Esophagus squamous epithelium (tissue), 5 donors: ENCODE measurements around the gene SIN3B. TPM values are rescaled to one million over a fixed set of nuclear protein-coding genes. Genes with fewer than 3 reads are reported as not detected.

Experiments
- DNase-seq: peaks from one replicate; lab custom pipeline; 2025; lab: John Stamatoyannopoulos, UW
- H3K27ac ChIP-seq, 4 donors: fragments of 200-600 bp; sonication (generic); one replicate each; pipeline ENCODE4 v1.5.1; 2016 to 2019; ENCODE audit warnings: mild to moderate bottlenecking in 1 of 4
- H3K27me3 ChIP-seq, 4 donors: fragments of 200-600 bp; sonication (generic); 1 replicate in 3 of 4; 2 replicates in 1 of 4; pipeline versions ENCODE4 v1.5.1 to v1.6.0; 2017 to 2021; ENCODE audit warnings: antibody characterized with exemption in 1 of 4
- H3K36me3 ChIP-seq, 3 donors: fragments of 200-600 bp; sonication (generic); one replicate each; pipeline ENCODE4 v1.5.1; 2016 to 2019
- H3K4me1 ChIP-seq, 3 donors: fragments of 200-600 bp; sonication (generic); one replicate each; pipeline ENCODE4 v1.5.1; 2017 to 2019
- H3K4me3 ChIP-seq, 4 donors: fragments of 200-600 bp; sonication (generic); 1 replicate in 3 of 4; 2 replicates in 1 of 4; pipeline ENCODE4 v1.5.1; 2016 to 2019; ENCODE audit warnings: mild to moderate bottlenecking in 2 of 4, moderate library complexity in 1 of 4
- H3K9me3 ChIP-seq, 3 donors: fragments of 200-600 bp; sonication (generic); one replicate each; pipeline ENCODE4 v1.5.1; 2016 to 2019
- CTCF ChIP-seq, 6 experiments: fragments of 450-650 bp in 4 of 6; fragments of 200-600 bp in 2 of 6; sonication (generic) in 2 of 6; IDR thresholded peaks; one replicate each; pipeline ENCODE4 v1.5.1; 2016 to 2019; ENCODE audit warnings: antibody characterized with exemption in 6 of 6, mild to moderate bottlenecking in 4 of 6, moderate library complexity in 4 of 6
- POLR2A ChIP-seq, 4 donors: fragments of 450-650 bp; IDR thresholded peaks; one replicate each; pipeline ENCODE4 v1.6.1; 2017; ENCODE audit warnings: antibody characterized with exemption in 4 of 4, mild to moderate bottlenecking in 4 of 4, moderate library complexity in 3 of 4
- WGBS, 2 donors: methylation state at CpG; one replicate each; pipeline ENCODE4 v1.1.5; 2018; 5-methylcytosine and 5-hydroxymethylcytosine counted together
- intact Hi-C: fragments of 100-400 bp; cut with DNase I; formaldehyde crosslinking; loops from one replicate; pipeline ENCODE4 v1.15.0; 2022
- total RNA-seq, 4 donors: library from RNA; depleted of rRNA; stranded (reverse); fragments of >200 nt; gene quantifications; one replicate each; pipeline ENCODE4 v1.1.0, GENCODE V29; 2016
- donor health status: DM: yes; HTN: yes; CAD: no.

SIN3B gene
- total RNA-seq, 4 donors from 2014 or later: 11.2 to 34.7 (median 28.5) TPM

- 87 to 93% methylated on average over 3 of the region's 3 CpGs for WGBS, 2 donors
- peaks cover 0 to 17% (median 0%) of the 10 kb centered on the region in 4 donors for H3K27me3 ChIP-seq
- no peak for TF ChIP-seq CTCF (IDR thresholded peaks at IDR 0.05)
- TF ChIP-seq POLR2A (IDR thresholded peaks at IDR 0.05): no peak
- peaks cover 23 to 35% (median 30%) of the 10 kb centered on the region in 3 donors for H3K36me3 ChIP-seq
- DNase-seq: no peak
- intact Hi-C loops: no loop called here
- H3K9me3 ChIP-seq: peaks cover 0 to 25% (median 23%) of the 10 kb centered on the region in 3 donors
- no peak overlapping the region for H3K27ac ChIP-seq
- peaks cover 0 to under 1% (median under 1%) of the 10 kb centered on the region in 3 donors for H3K4me1 ChIP-seq
- no peak overlapping the region for H3K4me3 ChIP-seq
Observed at GRCh38 chr19:16882146-16882545, 52.9 kb downstream of the SIN3B start.

- peaks cover 0 to 29% (median 0%) of the 10 kb centered on the region in 4 donors for H3K27me3 ChIP-seq
- 52 to 83% methylated on average over 2 of the region's 3 CpGs for WGBS, 2 donors
- no peak overlapping the region for H3K27ac ChIP-seq
- H3K4me3 ChIP-seq: no peak overlapping the region
- H3K4me1 ChIP-seq: peaks cover 0 to 12% (median 11%) of the 10 kb centered on the region in 3 donors
- intact Hi-C loops: no loop called here
- TF ChIP-seq POLR2A (IDR thresholded peaks at IDR 0.05) (no peak), CTCF (IDR thresholded peaks at IDR 0.05) (no peak)
- no peak for DNase-seq
- peaks cover 0 to 25% (median 23%) of the 10 kb centered on the region in 3 donors for H3K9me3 ChIP-seq
- peaks cover 10 to 21% (median 16%) of the 10 kb centered on the region in 3 donors for H3K36me3 ChIP-seq
Observed at GRCh38 chr19:16883522-16883921, 54.3 kb downstream of the SIN3B start.

GRCh38 chr19:16885166-16885565 lies 56.0 kb downstream of the SIN3B start:
- Histone ChIP-seq H3K4me3 (no peak overlapping the region), H3K36me3 (peaks cover 0 to 5% (median 0%) of the 10 kb centered on the region in 3 donors), H3K27ac (no peak overlapping the region), H3K27me3 (peaks cover 0 to 38% (median 0%) of the 10 kb centered on the region in 4 donors), H3K9me3 (peaks cover 0 to 25% (median 23%) of the 10 kb centered on the region in 3 donors), H3K4me1 (peaks cover 0 to 23% (median 17%) of the 10 kb centered on the region in 3 donors)
- no peak for TF ChIP-seq POLR2A (IDR thresholded peaks at IDR 0.05)
- no peak for TF ChIP-seq CTCF (IDR thresholded peaks at IDR 0.05)
- no peak for DNase-seq
- intact Hi-C loops: no loop called here
- WGBS, 2 donors: 36 to 37% methylated on average over 5 of the region's 5 CpGs

- no peak for DNase-seq
- intact Hi-C loops: no loop called here
- Histone ChIP-seq H3K9me3 (peaks cover 0 to 18% (median 16%) of the 10 kb centered on the region in 3 donors), H3K4me1 (peaks cover 0 to 23% (median 17%) of the 10 kb centered on the region in 3 donors), H3K36me3 (no peaks in the 10 kb centered on the region), H3K27me3 (peaks cover 0 to 38% (median 0%) of the 10 kb centered on the region in 4 donors), H3K4me3 (no peak overlapping the region), H3K27ac (peak overlapping the region in 3 of 4 donors; percentile 30 to 75 (median 60))
- TF ChIP-seq CTCF (IDR thresholded peaks at IDR 0.05) (no peak), POLR2A (IDR thresholded peaks at IDR 0.05) (no peak)
- WGBS, 2 donors: 56 to 58% methylated on average over 14 to 20 of the region's 20 CpGs
Observed at GRCh38 chr19:16886305-16886880, 57.2 kb downstream of the SIN3B start.
